HS-5 (cell line): Measurements from ENCODE around the gene TRIM40.

ENCODE experiments used
- DNase-seq: peaks from one replicate; pipeline ENCODE4 v3.0.0-alpha.2; 2012; ENCODE audit warnings: low read depth

TRIM40 gene

GRCh38 chr6:30135757-30136156, at the start of gene TRIM40:
TSS of gene TRIM40 (plus strand) at chr6:30136140. CDS start at chr6:30137037, 897 bp downstream.
- no peak for DNase-seq

GRCh38 chr6:30087876-30088275, 48.1 kb upstream of the TRIM40 start:
- no peak for DNase-seq

- DNase-seq: peak; percentile 57
Observed at GRCh38 chr6:30091577-30092381, 44.2 kb upstream of the TRIM40 start.

GRCh38 chr6:30092852-30093543, 42.9 kb upstream of the TRIM40 start:
- no peak for DNase-seq

GRCh38 chr6:30093951-30094661, 41.8 kb upstream of the TRIM40 start:
- no peak for DNase-seq

GRCh38 chr6:30096829-30097228, 39.1 kb upstream of the TRIM40 start:
- no peak for DNase-seq

- DNase-seq: no peak
Observed at GRCh38 chr6:30097902-30098768, 37.8 kb upstream of the TRIM40 start.

- no peak for DNase-seq
Observed at GRCh38 chr6:30100154-30100553, 35.8 kb upstream of the TRIM40 start.

- no peak for DNase-seq
Observed at GRCh38 chr6:30100585-30101443, 35.1 kb upstream of the TRIM40 start.

- DNase-seq: peak; percentile 63
Observed at GRCh38 chr6:30101444-30102413, 34.2 kb upstream of the TRIM40 start.

GRCh38 chr6:30102414-30102969, 33.4 kb upstream of the TRIM40 start:
- no peak for DNase-seq

GRCh38 chr6:30102970-30103871, 32.7 kb upstream of the TRIM40 start:
- peak; percentile 71 for DNase-seq

- no peak for DNase-seq
Observed at GRCh38 chr6:30103872-30104179, 32.1 kb upstream of the TRIM40 start.

- no peak for DNase-seq
Observed at GRCh38 chr6:30104661-30105060, 31.3 kb upstream of the TRIM40 start.

- DNase-seq: no peak
Observed at GRCh38 chr6:30111266-30111856, 24.6 kb upstream of the TRIM40 start.

GRCh38 chr6:30112402-30112994, 23.4 kb upstream of the TRIM40 start:
- no peak for DNase-seq

- DNase-seq: no peak
Observed at GRCh38 chr6:30113003-30113759, 22.8 kb upstream of the TRIM40 start, which contains the start of gene TRIM31. TSS of gene TRIM31 (minus strand) at chr6:30113090. CDS start at chr6:30112805, 285 bp downstream.
